ENCODE measurements around the gene DMBT1.

The DMBT1 gene

DNA sequence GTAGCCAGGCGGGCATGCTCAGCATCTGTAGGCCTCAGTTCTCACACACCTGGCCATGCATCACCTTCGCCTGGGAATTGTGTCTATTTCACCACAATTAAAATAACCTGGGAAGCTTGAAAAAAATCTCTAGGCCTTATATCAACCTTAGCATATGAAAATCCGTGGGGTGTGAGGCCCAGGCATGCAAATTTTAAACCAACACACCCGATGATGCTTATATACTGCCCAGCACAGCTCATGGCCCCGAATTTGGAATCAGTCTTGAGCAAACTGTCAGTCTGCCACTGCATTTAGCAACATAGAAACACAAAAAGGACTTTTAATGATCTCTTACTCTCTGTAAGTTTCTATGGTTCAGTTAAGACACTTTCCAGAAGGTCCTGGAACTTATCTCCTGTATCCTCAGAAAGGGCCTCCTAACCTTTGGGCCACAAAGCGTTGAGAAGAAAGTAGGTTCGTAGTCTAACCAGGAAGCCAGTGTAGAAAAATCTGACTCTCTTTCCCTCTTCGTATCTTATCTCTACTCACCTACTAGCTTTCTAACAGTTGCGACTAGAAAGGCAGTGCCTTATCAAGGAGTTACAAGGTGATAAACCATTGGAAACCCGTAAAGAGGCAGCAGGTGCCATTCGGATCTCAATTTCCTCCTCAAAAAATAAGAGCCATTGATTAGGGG lies 12.0 kb upstream of the DMBT1 start:
- no peak for DNase-seq (ENCODE audit: low read depth in 2 of 3, low spot score in 1 of 3)

GRCh38 chr10:122549636-122550035 lies 10.9 kb upstream of the DMBT1 start:
- DNase-seq (ENCODE audit: low read depth in 2 of 3, low spot score in 1 of 3): no peak

- no peak for DNase-seq (ENCODE audit: low read depth in 2 of 3, low spot score in 1 of 3)
Observed at GRCh38 chr10:122550427-122550826, 10.1 kb upstream of the DMBT1 start.

DNA sequence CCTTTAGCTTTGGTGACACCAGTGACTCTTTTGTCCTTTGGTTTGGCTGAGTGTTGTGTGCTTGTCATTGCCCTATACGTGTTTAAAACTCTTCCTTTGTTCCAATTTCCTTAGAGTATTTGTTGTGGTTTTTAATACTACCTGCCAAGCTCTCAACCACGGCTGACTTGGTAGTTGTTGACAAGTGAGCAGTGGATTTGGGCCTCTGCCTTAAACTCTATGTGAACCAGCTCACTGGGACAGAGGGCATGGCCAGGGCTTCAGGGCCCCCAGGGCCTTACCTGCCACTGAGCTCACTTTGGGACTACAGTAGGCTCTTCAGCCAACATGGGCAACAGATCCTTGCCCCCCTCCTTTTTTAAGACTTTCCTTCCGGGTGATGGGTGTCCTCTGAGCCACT lies 9.6 kb upstream of the DMBT1 start:
- no peak for DNase-seq (ENCODE audit: low read depth in 2 of 3, low spot score in 1 of 3)

DNA sequence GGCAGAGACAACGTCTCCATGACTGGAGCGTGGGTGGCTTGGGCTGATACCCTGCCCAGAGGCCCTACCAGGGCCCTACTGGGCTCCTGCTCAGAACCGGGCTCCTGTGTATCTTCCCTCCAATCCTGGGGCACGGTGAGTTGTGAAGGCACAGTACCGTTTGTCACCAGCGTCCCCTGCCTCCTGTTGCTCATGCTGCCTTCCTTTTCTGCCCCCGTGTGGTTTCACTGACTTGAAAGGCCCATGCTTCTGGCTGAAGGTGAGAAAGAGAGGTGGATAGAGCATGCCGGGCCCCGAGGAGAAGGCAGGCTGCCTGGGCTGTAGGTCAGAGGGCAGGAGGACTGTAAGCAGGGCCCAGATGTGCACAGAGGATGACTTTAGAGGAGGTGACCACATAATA lies 9.1 kb upstream of the DMBT1 start:
- DNase-seq (ENCODE audit: low read depth in 2 of 3, low spot score in 1 of 3): peak; percentile 24 to 48 (median 30)

- DNase-seq (ENCODE audit: low read depth in 2 of 3, low spot score in 1 of 3): no peak
Observed at GRCh38 chr10:122553341-122553740, 7.2 kb upstream of the DMBT1 start.

DNA sequence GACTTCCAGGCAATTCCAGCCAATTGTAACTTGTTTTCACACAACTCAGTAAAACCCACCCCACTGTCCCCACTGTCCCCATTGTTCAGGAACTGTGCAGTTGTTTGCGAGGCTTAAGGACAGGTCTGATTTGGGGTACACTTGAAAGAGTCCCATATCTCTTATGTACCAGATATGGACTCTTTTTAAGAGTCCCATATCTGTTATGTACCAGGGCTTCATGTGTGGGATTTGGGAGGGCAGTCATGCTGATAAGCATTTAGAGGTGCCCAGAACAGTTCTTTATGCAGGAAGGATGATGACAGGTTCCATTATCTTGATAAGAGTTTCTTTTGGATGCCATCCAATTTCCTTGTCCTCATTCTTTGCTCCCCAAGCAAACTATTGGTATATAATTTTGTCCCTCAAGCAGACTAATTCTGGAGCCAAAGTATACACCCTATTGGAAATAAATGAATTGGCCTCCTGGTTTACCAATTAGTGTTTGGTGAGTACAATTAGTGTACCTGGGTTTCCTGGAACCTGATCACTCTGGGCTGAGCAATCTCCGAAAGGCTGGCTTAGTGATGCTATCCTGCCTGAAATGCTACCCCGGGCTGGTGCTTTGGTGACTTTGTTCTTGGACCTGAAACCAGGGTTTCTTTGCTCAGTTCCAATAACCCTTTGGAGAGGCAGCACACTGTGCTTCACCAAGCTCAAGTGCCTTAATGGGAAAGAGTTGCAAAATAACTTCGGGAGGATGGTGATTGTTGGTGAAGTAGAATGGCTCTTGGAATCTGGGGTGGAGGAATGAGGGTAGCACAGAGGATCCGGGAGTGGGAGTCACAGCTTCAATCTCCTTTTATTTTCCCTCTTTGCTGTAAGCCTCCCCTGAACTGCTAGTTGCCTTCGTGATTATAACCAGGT lies 6.2 kb upstream of the DMBT1 start:
- DNase-seq (ENCODE audit: low read depth in 2 of 3, low spot score in 1 of 3): no peak

- no peak for DNase-seq (ENCODE audit: low read depth in 2 of 3, low spot score in 1 of 3)
Observed at GRCh38 chr10:122555442-122555841, 5.1 kb upstream of the DMBT1 start.

GRCh38 chr10:122557516-122557915 lies 3.0 kb upstream of the DMBT1 start:
- no peak for DNase-seq (ENCODE audit: low read depth in 2 of 3, low spot score in 1 of 3)

- DNase-seq (ENCODE audit: low read depth in 2 of 3, low spot score in 1 of 3): no peak
Observed at GRCh38 chr10:122558452-122558851, 2.1 kb upstream of the DMBT1 start.

DNA sequence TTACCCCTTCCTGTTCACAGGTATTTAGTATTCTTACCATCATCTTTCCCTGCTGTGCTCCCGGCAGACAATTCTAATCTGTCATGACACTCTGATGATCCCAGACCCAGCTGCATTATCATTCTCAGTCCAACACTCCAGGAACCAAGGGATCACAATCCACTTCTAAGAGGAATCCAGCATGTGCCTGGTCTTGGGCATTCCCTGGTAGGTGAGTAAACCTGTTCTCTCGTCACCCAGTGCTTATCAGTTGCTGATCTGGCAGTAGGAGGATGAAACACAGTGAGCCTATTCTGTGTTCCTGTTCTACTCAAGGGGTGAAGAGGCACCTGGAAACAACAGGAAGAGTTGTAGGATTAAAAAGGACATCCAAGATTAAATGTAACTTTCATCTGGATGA lies 1.3 kb upstream of the DMBT1 start:
- DNase-seq (ENCODE audit: low read depth in 2 of 3, low spot score in 1 of 3): no peak

- DNase-seq (ENCODE audit: low read depth in 2 of 3, low spot score in 1 of 3): no peak
Observed at GRCh38 chr10:122561212-122561611, 658 bp downstream of the DMBT1 start.

GRCh38 chr10:122561792-122562191 lies 1.2 kb downstream of the DMBT1 start:
- DNase-seq (ENCODE audit: low read depth in 2 of 3, low spot score in 1 of 3): no peak

- DNase-seq (ENCODE audit: low read depth in 2 of 3, low spot score in 1 of 3): no peak
Observed at GRCh38 chr10:122564980-122565379, 4.4 kb downstream of the DMBT1 start.

GRCh38 chr10:122565766-122566206 lies 5.2 kb downstream of the DMBT1 start:
- peak; percentile 50 to 72 (median 61) for DNase-seq (ENCODE audit: low read depth in 2 of 3, low spot score in 1 of 3)

GRCh38 chr10:122566632-122567031 lies 6.1 kb downstream of the DMBT1 start:
- no peak for DNase-seq (ENCODE audit: low read depth in 2 of 3, low spot score in 1 of 3)

- peak; percentile 3 to 38 (median 28) for DNase-seq (ENCODE audit: low read depth in 2 of 3, low spot score in 1 of 3)
Observed at GRCh38 chr10:122567056-122567660, 6.6 kb downstream of the DMBT1 start.

DNA sequence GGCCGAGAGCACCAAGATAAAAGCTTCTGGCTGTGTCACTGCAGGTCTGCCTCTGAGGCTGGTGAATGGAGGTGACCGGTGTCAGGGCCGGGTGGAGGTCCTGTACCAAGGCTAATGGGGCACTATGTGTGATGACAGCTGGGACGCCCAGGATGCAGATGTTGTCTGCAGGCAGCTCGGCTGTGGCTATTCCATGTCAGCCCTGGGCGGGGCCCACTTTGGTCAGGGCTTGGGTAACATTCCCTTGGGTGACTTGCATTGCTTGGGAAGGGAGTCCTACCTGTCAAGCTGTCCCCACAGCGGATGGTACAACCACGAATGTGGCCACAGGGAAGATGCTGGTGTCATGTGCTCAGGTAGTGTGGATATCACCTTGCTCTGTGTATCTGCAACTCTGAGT lies 8.0 kb downstream of the DMBT1 start:
- DNase-seq (ENCODE audit: low read depth in 2 of 3, low spot score in 1 of 3): no peak

DNA sequence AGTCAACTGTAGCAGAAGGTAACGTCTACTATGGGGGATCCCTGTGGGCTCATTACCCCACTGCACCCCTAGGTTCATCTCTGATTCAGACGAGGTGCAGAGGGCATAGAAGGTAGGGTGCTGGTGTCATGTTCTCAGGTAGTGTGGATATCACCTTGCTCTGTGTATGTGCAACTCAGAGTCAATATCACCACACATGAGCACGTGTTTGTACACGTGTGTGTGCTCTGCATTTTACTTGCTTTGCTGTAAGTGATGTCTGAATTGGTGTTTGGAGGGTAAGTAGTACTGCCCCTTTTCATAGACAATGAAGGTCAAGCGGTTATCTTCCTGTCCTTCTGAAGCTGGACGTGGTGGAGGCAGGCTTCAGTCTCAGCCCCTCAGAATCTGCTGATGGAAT lies 10.4 kb downstream of the DMBT1 start:
- DNase-seq (ENCODE audit: low read depth in 2 of 3, low spot score in 1 of 3): no peak

DNA sequence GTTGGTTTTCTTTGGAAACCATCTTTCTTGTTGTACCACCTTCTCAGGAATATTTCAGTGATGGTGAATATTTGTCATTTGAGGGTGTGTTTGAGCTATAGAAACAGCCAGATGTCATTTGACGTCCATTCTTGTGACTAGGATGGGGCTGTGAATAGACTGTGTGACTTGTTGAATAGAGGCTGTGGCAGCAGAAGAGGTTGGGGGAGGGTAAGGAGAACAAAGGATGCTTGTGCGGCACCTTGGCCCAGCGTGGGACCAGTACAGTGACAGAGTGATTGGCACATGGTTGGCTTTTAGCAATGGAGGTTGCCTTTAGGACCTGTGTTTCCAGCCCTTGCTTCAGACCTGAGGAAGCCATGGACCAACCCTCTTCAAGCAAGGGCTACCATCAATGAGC lies 11.3 kb downstream of the DMBT1 start:
- no peak for DNase-seq (ENCODE audit: low read depth in 2 of 3, low spot score in 1 of 3)

- DNase-seq (ENCODE audit: low read depth in 2 of 3, low spot score in 1 of 3): no peak
Observed at GRCh38 chr10:122575776-122576175, 15.2 kb downstream of the DMBT1 start.

- no peak for DNase-seq (ENCODE audit: low read depth in 2 of 3, low spot score in 1 of 3)
Observed at GRCh38 chr10:122576291-122576690, 15.7 kb downstream of the DMBT1 start.
